ENCODE measurements around the gene PHETA1.

- TF ChIP-seq KDM5A (IDR thresholded peaks at IDR 0.05) (no peak), MYC (IDR thresholded peaks at IDR 0.05; ENCODE audit: borderline replicate concordance, low read length) (no peak), POLR2A (IDR thresholded peaks at IDR 0.05; ENCODE audit: low read length) (no peak), ESRRA (IDR thresholded peaks at IDR 0.05; ENCODE audit: borderline replicate concordance, low read length) (no peak), JUNB (IDR thresholded peaks at IDR 0.05) (no peak), CHD2 (IDR thresholded peaks at IDR 0.05; ENCODE audit: low read length, partially characterized antibody) (no peak), SMC3 (IDR thresholded peaks at IDR 0.05) (no peak), CBX8 (IDR thresholded peaks at IDR 0.05) (no peak)
- TF ChIP-seq, protein P1, sequence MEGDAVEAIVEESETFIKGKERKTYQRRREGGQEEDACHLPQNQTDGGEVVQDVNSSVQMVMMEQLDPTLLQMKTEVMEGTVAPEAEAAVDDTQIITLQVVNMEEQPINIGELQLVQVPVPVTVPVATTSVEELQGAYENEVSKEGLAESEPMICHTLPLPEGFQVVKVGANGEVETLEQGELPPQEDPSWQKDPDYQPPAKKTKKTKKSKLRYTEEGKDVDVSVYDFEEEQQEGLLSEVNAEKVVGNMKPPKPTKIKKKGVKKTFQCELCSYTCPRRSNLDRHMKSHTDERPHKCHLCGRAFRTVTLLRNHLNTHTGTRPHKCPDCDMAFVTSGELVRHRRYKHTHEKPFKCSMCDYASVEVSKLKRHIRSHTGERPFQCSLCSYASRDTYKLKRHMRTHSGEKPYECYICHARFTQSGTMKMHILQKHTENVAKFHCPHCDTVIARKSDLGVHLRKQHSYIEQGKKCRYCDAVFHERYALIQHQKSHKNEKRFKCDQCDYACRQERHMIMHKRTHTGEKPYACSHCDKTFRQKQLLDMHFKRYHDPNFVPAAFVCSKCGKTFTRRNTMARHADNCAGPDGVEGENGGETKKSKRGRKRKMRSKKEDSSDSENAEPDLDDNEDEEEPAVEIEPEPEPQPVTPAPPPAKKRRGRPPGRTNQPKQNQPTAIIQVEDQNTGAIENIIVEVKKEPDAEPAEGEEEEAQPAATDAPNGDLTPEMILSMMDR (IDR thresholded peaks at IDR 0.05), result no peak
- TF ChIP-seq, protein P2, sequence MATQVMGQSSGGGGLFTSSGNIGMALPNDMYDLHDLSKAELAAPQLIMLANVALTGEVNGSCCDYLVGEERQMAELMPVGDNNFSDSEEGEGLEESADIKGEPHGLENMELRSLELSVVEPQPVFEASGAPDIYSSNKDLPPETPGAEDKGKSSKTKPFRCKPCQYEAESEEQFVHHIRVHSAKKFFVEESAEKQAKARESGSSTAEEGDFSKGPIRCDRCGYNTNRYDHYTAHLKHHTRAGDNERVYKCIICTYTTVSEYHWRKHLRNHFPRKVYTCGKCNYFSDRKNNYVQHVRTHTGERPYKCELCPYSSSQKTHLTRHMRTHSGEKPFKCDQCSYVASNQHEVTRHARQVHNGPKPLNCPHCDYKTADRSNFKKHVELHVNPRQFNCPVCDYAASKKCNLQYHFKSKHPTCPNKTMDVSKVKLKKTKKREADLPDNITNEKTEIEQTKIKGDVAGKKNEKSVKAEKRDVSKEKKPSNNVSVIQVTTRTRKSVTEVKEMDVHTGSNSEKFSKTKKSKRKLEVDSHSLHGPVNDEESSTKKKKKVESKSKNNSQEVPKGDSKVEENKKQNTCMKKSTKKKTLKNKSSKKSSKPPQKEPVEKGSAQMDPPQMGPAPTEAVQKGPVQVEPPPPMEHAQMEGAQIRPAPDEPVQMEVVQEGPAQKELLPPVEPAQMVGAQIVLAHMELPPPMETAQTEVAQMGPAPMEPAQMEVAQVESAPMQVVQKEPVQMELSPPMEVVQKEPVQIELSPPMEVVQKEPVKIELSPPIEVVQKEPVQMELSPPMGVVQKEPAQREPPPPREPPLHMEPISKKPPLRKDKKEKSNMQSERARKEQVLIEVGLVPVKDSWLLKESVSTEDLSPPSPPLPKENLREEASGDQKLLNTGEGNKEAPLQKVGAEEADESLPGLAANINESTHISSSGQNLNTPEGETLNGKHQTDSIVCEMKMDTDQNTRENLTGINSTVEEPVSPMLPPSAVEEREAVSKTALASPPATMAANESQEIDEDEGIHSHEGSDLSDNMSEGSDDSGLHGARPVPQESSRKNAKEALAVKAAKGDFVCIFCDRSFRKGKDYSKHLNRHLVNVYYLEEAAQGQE (IDR thresholded peaks at IDR 0.05), result no peak
- TF ChIP-seq, protein P3, sequence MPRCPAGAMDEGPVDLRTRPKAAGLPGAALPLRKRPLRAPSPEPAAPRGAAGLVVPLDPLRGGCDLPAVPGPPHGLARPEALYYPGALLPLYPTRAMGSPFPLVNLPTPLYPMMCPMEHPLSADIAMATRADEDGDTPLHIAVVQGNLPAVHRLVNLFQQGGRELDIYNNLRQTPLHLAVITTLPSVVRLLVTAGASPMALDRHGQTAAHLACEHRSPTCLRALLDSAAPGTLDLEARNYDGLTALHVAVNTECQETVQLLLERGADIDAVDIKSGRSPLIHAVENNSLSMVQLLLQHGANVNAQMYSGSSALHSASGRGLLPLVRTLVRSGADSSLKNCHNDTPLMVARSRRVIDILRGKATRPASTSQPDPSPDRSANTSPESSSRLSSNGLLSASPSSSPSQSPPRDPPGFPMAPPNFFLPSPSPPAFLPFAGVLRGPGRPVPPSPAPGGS (IDR thresholded peaks at IDR 0.05), result no peak
Measured at GRCh38 chr12:111417784-111418593, 49.1 kb upstream of the PHETA1 start.

Measured in A549 (cell line).